Right cardiac atrium (tissue), 5 donors: ENCODE measurements around the gene ESPN. TPM values are rescaled to one million over a fixed set of nuclear protein-coding genes. Genes with fewer than 3 reads are reported as not detected.

Experiments
- ATAC-seq, 2 donors: fragments of 200-7000 bp; cut with Tn5 transposase; one replicate each; pipeline versions ENCODE4 v1.8.0 to v1.9.1; 2020; ENCODE audit warnings: moderate library complexity in 2 of 2, mild to moderate bottlenecking in 1 of 2
- DNase-seq, 3 donors: peaks; one replicate each; pipeline ENCODE4 v3.0.0-alpha.2; 2020
- H3K27ac ChIP-seq: one replicate; pipeline ENCODE4 v1.5.1; 2013; ENCODE audit warnings: mild to moderate bottlenecking, low read length, control low read depth, moderate library complexity
- H3K27me3 ChIP-seq: one replicate; pipeline ENCODE4 v1.6.1; 2013; ENCODE audit not compliant: control insufficient read depth, insufficient read depth
- H3K4me1 ChIP-seq: one replicate; pipeline ENCODE4 v1.6.1; 2013; ENCODE audit warnings: low read length; ENCODE audit not compliant: control insufficient read depth, insufficient read depth
- H3K4me3 ChIP-seq: one replicate; pipeline ENCODE4 v1.5.1; 2013; ENCODE audit warnings: low read length, control low read depth
- H3K9me3 ChIP-seq: one replicate; pipeline ENCODE4 v1.6.1; 2013; ENCODE audit warnings: low read length; ENCODE audit not compliant: control insufficient read depth
- WGBS: extraction: QIAGEN DNeasy Blood & Tissue Kit; methylation state at CpG from one replicate; pipeline ENCODE4 v1.1.7; 2013; 5-methylcytosine and 5-hydroxymethylcytosine counted together
- intact Hi-C, 4 donors: fragments of 100-400 bp; cut with DNase I; formaldehyde crosslinking; loops; one replicate each; pipeline versions ENCODE4 v1.11.0 to v1.14.0; 2022 to 2023
- polyA plus RNA-seq: library from polyadenylated mRNA; stranded (reverse); fragments of 200-250 nt; gene quantifications from one replicate; pipeline ENCODE4 v1.2.3, GENCODE V29; 2013
- total RNA-seq, 4 donors: library from RNA; stranded (reverse); fragmentation: NEBNext Ultra II Directional; extraction: Animal tissue kit (Norgen Biotek cat#: 25700); gene quantifications; one replicate each; pipeline ENCODE4 v1.2.1, GENCODE V29; 2021
- donor health status: healthy with polysubstance abuse.
- donor health status: DM: no; HTN: yes; CAD: no.
- donor health status: DM: no; HTN: no; CAD: no.
- donor health status: DM: no; HTN: yes; CAD: no; lungs with severe emphysema.
- donor health status: DM: yes; HTN: yes; CAD: no.

The ESPN gene
- total and polyA plus RNA-seq, 5 donors, result 0.23 to 1.7 (median 0.63) TPM

DNA sequence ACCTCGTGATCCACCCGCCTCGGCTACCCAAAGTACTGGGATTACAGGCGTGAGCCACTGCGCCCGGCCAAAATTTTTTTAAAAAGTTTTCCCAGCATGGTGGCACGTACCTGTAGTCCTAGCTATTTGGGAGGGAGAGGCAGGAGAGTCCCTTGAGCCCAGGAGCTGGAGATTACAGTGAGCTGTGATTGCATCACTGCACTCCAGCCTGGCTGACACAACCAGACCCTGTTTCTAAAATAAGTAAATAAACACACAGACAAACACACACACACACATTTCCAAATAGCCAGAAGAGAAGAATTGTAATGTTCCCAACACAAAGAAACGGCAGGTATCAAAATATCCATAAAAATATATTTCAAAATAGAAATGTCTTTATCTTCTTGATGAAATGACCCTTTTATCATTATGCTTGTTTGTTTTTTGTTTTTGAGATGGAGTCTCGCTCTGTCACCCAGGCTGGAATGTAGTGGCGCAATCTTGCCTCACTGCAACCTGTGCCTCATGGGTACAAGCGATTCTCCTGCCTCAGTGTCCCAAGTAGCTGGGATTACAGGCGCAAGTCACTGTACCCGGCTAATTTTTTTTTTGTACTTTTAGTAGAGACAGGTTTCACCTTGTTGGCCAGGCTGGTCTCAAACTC is 14.2 kb upstream of the ESPN start:
- H3K4me3 ChIP-seq, result no peak overlapping the region

DNA sequence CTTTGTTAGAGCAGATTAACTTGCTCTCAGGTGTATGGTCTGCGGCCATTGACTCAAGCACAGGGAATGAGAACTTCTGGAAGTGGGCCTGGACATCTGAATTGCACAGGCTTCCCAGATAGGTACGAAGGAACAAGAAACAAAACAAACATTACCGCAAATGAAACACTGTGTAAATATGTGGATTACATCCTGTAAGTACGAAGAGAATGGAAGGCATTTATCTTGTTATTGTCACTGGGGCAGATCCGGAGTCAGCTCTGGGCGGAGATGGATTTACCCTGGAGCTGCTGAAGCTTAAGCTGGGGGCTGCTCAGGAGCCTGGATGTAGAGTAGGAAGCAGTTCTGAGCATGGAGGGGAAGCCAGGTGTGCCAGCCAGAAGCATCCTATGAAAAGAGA is 11.7 kb upstream of the ESPN start:
- Histone ChIP-seq H3K4me3 (no peak overlapping the region), H3K4me1 (no peaks in the 10 kb centered on the region), H3K27me3 (no peaks in the 10 kb centered on the region), H3K27ac (no peak overlapping the region), H3K9me3 (no peaks in the 10 kb centered on the region)
- intact Hi-C loops, result no loop called here
- no peak for ATAC-seq
- DNase-seq, result no peak
- 65% methylated on average over 6 of the region's 6 CpGs for WGBS

More for the DNA sequence above, 14.2 kb upstream of the ESPN start:
- no peak for ATAC-seq
- Histone ChIP-seq H3K9me3 (no peaks in the 10 kb centered on the region), H3K27ac (no peak overlapping the region), H3K4me1 (no peaks in the 10 kb centered on the region), H3K27me3 (no peaks in the 10 kb centered on the region)
- 84% methylated on average over 13 of the region's 13 CpGs for WGBS
- intact Hi-C loops, result no loop called here
- no peak for DNase-seq

DNA sequence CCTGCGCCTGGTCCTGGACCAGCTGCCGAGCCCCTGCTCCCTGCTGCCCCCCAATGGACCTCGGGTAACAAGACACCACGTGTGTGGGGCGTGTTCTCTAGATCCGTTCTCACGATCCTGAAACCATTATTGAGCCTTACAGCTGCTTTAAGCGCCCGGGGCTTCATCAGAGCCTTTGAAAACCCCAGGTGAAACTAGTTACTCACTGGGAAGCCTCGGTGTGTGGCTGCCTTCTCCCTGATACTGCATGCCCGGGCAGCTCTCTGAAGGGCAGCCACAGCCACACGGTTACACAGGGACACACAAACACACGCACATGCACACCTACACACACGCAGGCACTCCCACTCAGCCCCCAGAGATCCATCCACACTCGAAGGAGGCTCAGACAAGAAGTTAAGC is 10.1 kb upstream of the ESPN start:
- Histone ChIP-seq H3K9me3 (no peaks in the 10 kb centered on the region), H3K4me1 (no peaks in the 10 kb centered on the region), H3K4me3 (no peak overlapping the region), H3K27me3 (no peaks in the 10 kb centered on the region), H3K27ac (no peak overlapping the region)
- 7% methylated on average over 15 of the region's 15 CpGs for WGBS
- DNase-seq (no peak), ATAC-seq (peak in 1 of 2 donors; percentile 48)
- intact Hi-C loops, result no loop called here

GRCh38 chr1:6414881-6415626 is 9.5 kb upstream of the ESPN start:
- Histone ChIP-seq H3K4me1 (no peaks in the 10 kb centered on the region), H3K27ac (no peak overlapping the region), H3K4me3 (no peak overlapping the region), H3K9me3 (no peaks in the 10 kb centered on the region), H3K27me3 (no peaks in the 10 kb centered on the region)
- no peak for DNase-seq
- ATAC-seq, result no peak
- intact Hi-C loops, result no loop called here
- WGBS, result 68% methylated on average over 17 of the region's 17 CpGs

GRCh38 chr1:6416295-6416656 is 8.3 kb upstream of the ESPN start:
- Histone ChIP-seq H3K4me3 (no peak overlapping the region), H3K27me3 (no peaks in the 10 kb centered on the region), H3K9me3 (no peaks in the 10 kb centered on the region), H3K27ac (no peak overlapping the region), H3K4me1 (no peaks in the 10 kb centered on the region)
- intact Hi-C loops, result no loop called here
- WGBS, result 77% methylated on average over 8 of the region's 8 CpGs
- DNase-seq (no peak), ATAC-seq (no peak)

- Histone ChIP-seq H3K27me3 (no peaks in the 10 kb centered on the region), H3K4me1 (no peaks in the 10 kb centered on the region), H3K27ac (no peak overlapping the region), H3K9me3 (no peaks in the 10 kb centered on the region), H3K4me3 (no peak overlapping the region)
- intact Hi-C loops, result no loop called here
- no peak for ATAC-seq
- DNase-seq, result no peak
- 90% methylated on average over 5 of the region's 5 CpGs for WGBS
These were observed 7.7 kb upstream of the ESPN start for GRCh38 chr1:6416906-6417305.

DNA sequence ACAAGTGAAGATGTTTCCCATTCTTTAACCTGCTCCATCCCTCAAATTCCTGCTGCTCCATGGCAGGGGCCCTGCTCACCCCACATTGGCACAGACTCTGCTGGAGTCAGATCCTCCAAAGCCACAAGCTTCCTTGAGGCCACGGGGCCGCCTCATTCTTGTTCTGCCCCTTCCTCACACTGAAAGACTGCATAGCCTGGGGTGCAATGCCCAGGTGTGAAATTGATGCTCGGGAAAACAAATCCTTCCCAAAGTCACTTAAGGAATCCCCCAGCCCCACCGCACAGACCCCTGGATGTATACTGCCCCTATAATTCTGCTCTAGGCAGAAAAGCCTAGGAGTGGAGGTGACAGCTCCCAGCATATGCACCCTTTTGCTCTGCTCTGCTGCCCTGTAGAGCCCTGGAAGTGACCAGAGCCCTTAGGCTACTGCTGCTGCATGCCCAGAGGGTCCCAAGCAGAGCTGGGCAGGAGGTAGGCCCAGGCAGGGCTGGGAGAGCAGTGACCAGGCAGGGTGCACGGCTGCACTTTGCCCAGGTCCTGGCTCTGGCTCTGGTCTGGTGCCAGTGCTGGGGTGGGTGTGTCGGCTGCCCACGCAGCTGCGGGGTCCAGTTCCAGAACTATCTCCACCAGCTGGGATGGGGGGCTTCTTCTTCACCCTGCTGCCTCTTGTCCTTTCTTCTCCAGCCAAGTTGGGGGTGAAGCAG is 6.5 kb upstream of the ESPN start:
- ATAC-seq, result no peak
- no peak overlapping the region for H3K4me3 ChIP-seq
- H3K27me3 ChIP-seq, result no peaks in the 10 kb centered on the region
- DNase-seq, result no peak
- 67% methylated on average over 8 of the region's 8 CpGs for WGBS
- no peak overlapping the region for H3K27ac ChIP-seq
- no peaks in the 10 kb centered on the region for H3K4me1 ChIP-seq
- intact Hi-C loops, result no loop called here
- no peaks in the 10 kb centered on the region for H3K9me3 ChIP-seq

DNA sequence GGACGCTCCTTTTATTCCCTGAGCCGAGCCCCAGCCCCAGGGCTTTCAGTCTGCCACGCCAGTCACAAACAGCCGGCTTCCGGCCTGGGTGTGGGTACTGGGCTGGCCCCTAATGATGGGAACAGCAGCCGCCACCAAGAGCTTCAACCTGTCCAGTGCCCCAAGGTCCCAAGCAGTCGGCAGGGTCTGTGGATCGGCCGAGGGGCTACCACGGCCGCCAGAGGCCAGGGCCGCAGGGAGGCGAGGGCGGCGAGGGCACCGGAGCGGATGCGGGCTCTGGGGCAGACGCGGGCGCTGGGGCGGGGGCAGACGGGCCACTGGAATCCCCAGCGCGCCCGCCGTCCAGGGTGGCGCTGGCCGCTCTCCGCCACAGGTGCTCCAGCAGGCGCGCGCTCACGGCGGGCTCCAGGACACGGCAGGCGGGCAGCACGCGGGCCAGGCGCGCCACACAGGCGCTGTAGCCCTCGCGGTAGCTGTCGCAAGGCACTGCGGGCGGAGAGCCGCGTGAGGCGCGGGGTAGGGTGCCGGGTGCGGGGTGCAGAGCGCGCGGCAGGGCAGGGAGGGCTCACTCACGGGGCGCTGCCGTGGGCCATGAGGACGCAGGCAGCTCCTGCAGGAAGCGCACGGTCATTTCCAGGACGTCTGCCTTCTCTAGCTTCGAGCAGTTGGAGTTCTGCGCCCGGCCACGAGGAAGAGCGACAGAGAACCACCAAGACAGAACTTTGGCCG is 5.7 kb upstream of the ESPN start:
- no peak for ATAC-seq
- no peaks in the 10 kb centered on the region for H3K27me3 ChIP-seq
- peak overlapping the region; percentile 46 for H3K4me3 ChIP-seq

GRCh38 chr1:6419397-6419803 is 5.2 kb upstream of the ESPN start:
- WGBS, result 2% methylated on average over 48 of the region's 48 CpGs
- H3K9me3 ChIP-seq, result no peaks in the 10 kb centered on the region
- no peaks in the 10 kb centered on the region for H3K27me3 ChIP-seq
- intact Hi-C loops, result no loop called here
- no peaks in the 10 kb centered on the region for H3K4me1 ChIP-seq
- DNase-seq (no peak), ATAC-seq (no peak)
- no peak overlapping the region for H3K27ac ChIP-seq
- peak overlapping the region; percentile 46 for H3K4me3 ChIP-seq

More for the DNA sequence above, 5.7 kb upstream of the ESPN start:
- H3K9me3 ChIP-seq, result no peaks in the 10 kb centered on the region
- WGBS, result 10% methylated on average over 69 of the region's 69 CpGs
- no peak overlapping the region for H3K27ac ChIP-seq
- no peak for DNase-seq
- intact Hi-C loops, result no loop called here
- no peaks in the 10 kb centered on the region for H3K4me1 ChIP-seq

DNA sequence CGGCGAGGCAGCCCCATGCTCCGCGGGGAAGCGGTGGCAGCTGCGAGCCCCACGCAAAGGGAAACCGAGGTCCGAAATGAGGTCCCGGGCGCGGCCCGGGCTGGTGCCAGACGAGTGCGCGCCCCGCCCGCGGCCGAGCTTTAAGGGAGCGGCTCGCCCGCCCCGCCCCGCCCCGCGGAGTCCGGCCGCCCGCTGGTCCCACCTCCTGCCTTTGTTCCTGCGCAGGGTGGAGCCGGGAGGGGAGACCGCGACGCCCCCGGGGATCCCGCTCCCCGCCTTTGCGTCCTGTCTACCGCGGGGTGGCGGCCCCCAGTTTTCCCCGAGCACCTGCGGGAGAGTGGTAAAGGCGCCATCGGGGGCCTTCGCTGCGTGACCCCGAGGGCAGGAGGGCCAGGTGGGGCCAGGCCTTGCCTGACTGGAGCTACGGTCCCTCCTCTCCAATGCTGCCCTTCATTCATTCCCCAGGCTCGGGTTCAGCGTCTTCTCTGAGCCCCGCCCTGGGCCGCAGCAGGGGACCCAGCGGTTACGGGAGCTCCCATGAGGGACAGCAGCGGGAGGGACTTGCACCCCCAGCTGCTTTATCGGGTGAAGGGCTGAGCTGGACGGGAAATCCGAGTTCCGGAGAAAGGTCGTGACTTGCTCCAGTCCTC is 4.6 kb upstream of the ESPN start, which contains the start of gene HES2:
TSS of gene HES2 (minus strand) at position 116 of the 650 bp plus-strand sequence. CDS start at position 17, 99 bp downstream.
- no peaks in the 10 kb centered on the region for H3K4me1 ChIP-seq
- no peaks in the 10 kb centered on the region for H3K9me3 ChIP-seq
- H3K4me3 ChIP-seq, result peak within 1 kb of the TSS; percentile 46
- no peak within 1 kb of the TSS for H3K27ac ChIP-seq
- H3K27me3 ChIP-seq, result no peaks in the 10 kb centered on the region
- intact Hi-C loops, result no loop called here
- ATAC-seq (peak; percentile 56 to 76), DNase-seq (peak; percentile 44 to 71 (median 52))
- WGBS, result under 1% methylated on average over 62 of the region's 62 CpGs
